ENCODE data around the gene NR2C2AP.
A peak's percentile ranks its signal among the peaks of the same experiment; 100 is the strongest.

NR2C2AP gene

DNA sequence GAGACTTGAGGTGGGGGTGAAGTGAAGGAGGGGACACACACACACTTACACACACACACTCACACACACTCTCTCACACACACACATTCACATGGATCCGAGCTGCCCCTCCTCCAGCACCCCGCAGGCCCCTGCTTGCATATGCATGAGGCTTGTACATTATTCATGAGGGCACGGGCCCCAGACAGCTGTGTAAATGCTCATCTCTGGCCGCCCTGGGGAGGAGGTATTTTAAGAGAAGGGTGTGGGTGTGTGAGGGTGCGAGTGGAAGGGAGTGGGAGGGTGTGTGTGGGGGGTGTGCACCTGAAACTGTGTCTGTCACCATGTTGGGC lies 10.9 kb upstream of the NR2C2AP start:
- DNase-seq: no peak

- DNase-seq: no peak
Observed at GRCh38 chr19:19213426-19214158, 10.4 kb upstream of the NR2C2AP start.

GRCh38 chr19:19212916-19213315 lies 9.7 kb upstream of the NR2C2AP start:
- no peak for DNase-seq

GRCh38 chr19:19211499-19212420 lies 8.5 kb upstream of the NR2C2AP start, which contains the start of gene NCAN:
Gene NCAN, plus strand, starts transcription at chr19:19211958. Its CDS starts 4,996 bp downstream, at chr19:19216954.
- DNase-seq: no peak

DNA sequence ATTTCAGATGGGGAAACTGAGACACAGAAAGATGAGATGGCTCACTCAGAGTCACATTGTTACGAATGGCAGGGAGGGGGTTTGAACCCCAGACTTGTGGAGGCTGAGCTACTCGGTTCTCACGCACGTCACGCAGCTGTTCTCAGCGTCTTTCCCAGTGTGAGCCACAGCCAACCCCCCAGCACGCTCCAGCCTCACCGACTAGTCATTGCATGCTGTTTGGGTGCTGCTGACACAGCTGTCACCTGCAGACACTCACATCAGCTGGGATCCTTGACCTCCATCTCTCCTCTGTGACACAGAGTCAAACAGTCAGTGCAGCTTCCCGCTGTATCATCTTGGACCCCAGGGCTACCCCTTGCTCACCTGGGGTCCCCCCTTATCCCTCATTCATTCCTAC lies 6.2 kb upstream of the NR2C2AP start:
- DNase-seq: no peak

DNA sequence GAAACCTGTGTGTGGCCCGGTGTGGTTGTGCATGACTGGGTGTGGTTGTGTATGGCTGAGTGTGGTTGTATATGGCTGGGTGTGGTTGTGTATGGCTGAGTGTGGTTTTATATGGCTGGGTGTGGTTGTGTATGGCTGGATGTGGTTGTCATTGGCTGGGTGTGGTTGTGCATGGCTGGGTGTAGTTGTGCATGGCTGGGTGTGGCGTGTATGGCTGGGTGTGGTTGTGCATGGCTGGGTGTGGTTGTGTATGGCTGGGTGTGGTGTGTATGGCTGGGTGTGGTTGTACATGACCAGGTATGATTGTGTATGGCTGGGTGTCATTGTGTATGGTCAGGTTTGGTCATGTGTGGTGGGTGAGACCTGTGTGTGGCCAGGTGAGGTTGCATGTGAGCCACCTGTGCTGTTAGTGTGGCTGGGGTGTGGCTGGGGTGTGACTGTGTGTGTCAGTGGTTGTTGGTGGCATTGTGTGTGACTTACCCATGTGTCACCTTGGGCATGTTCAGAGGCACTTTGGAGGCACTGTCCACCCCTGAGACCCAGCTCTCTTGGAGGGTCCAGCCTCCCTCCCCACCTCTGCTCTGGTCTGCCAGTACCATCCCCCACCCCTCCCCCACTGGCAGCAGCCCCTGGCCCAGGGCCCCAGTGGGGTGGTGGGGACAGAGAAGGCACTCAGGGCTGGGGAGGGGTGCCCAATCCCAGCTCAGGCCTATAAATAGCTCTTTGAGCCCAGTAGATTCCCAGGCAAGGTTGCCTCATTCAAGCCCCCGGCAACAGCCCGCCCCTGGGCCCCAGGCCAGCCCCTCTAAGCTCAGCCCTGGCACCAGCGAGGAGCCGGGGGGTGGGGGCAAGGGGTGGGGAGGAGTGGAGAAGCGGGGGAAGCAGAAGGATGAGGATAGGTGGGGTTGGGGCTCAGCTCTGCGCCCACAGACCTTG lies 4.7 kb upstream of the NR2C2AP start:
- no peak for DNase-seq

GRCh38 chr19:19206938-19207337 lies 3.7 kb upstream of the NR2C2AP start:
- no peak for DNase-seq

DNA sequence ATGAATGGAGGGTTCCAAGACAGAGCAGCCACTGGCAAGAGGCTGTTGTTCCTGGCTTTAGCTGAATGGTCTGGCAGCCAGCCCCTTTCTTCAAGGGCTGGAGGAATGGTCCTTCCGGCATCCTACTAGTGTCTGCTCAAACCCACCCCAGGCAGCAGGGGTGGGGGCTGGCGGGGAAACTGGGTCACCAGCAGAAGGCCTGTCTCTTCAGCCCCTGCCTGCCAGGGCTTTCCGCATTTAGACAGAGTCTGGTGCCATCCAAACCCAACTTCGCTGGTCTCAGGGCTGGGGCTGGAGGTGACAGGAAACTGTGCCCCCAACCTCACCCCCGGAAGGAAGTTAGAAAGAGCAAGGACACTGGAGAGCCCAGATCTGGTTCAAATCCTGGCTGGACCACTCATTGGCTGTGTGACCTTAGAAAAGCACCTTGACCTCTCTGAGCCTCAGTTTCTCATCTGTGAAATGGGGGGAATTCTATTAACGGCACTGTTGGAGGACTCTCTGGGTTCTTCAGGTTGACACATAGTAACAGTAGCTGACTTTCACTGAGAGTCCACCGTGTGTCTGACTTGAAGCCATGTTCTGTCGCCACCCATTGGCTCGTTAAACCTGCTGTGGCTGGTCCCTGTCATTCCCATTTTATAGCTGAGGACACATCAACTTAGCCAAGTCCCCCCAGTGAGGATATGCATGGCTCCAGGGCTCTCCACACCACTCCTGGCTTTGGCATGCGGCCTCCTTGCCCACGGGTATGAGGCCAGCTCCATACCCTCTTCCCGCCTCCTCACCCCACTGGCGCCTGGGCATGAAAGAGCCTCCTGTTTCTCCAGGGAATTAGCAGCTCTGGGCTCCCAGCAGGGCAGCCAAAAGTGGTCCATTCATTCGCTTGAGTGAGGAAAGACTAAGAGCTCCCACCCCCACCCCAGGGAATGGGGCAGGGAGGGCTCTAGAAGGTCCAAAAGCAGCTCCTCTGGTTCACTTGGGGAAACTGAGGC lies 2.5 kb upstream of the NR2C2AP start:
- no peak for DNase-seq

GRCh38 chr19:19204181-19204580 lies 967 bp upstream of the NR2C2AP start:
- DNase-seq: no peak

GRCh38 chr19:19202707-19203011 lies 555 bp downstream of the NR2C2AP start:
- DNase-seq: no peak

DNA sequence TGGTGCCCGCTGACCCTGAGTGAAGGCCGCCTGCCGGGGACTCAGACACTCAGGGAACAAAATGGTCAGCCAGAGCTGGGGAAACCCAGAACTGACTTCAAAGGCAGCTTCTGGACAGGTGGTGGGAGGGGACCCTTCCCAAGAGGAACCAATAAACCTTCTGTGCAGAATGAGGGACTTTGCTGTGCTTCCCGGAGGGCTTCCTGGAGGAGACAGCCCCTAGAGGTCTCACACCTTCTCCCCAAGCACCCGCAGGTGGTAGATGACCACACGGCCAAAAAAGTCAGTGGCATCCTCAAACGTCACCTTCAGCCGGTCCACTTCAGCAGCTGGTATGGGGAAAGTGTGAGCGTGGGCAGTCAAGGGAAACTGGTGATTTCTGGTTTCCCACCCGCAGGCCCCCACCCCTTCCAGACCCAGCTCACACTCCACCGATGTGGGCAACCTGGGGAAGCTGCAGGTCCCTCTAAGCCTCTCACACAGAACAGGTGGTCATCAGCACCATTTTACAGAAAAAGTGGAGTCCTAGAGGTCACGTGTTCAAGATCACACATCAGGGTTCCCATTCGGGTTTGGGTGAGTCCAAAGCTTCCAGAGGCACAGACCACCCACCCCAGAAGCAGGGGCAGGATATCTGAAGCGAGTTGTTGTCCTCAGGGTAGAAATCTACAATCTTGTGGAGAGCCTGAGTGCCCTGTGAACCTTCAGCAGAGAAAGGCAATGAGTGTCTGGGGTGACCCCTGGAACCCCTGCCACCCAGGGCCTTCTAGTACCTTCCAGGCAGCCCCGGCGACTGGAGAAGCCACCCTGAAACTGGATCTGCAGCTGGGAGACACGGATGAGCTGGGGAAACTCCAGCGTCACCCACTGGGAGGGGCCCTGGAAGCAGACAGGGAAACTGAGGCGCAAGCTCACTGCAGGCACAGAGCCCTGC lies 1.2 kb downstream of the NR2C2AP start:
- no peak for DNase-seq

- DNase-seq: no peak
Observed at GRCh38 chr19:19193926-19194325, 9.3 kb downstream of the NR2C2AP start.

DNA sequence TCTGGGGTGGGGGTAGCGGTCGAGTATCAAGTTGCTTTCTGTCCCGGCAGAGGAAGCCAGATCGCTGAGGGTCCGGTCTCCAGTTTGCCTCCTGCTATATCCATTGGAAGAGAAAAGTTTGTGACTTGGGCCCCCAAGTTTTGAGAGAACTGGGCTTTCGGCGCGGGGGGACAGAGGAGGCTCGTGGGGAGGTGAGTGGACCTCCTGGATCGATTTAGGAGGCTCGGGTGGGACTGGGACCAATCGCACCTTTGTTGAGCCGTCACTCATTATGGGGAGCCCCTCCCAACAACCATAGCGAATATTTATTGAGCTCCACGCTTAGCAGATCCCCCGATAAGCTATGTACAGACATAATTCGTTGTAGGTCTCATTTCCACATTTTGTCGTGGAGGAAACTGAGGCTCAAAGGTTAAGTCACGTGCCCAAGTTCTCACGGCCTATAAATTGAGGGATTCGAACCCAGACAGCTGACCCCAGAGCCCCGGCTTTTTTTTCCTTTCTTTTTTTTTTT lies 10.2 kb downstream of the NR2C2AP start:
- no peak for DNase-seq

DNA sequence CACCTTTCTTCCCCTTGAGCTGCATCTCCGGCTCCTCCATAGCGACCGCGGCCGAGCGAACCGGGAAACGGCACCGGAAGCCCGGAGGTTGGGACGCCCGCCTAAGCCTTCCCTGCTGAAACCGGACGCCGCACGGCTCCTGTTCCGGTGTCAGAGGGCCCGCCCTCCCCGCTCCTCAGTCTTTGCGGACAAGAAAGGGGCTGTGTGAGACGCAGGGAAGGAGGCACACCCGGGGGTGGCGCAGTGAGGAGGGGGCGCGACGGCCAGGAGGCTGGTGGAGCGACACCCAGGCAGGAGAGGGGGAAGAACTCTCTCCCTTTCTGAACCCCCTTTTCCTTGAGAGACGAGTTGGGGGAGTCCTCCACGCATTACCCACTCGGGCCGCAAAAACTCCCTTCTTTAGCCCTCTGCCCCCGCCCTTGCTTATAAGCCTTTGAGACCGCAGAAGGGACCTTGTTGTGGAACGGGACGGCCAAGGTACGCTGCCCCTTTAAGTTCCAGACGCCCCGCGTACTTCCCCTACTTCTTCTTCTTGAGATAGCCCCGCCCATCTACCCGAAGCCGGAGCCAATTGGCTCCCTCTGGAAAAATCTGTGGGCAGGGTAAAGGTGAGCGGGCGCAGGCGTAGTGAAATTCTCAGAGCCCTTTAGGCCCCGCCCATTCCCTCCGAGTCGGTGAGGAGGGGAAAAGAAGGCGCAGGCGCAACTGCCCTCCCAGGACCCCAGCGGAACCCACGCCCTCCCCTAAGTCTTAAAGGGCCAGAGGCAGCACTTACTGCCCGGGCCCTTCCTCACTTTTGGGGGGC lies 10.9 kb downstream of the NR2C2AP start, which contains the start of the genes BORCS8 and RFXANK:
TSS of gene BORCS8 (minus strand) at position 75 of the 805 bp plus-strand sequence. CDS start at position 40, 35 bp downstream.
TSS of gene RFXANK (plus strand) at position 181 of the 805 bp plus-strand sequence. CDS start 1,689 bp downstream, outside the sequence.
- DNase-seq: peak; percentile 98

GRCh38 chr19:19191768-19192077 lies 11.5 kb downstream of the NR2C2AP start:
- DNase-seq: no peak

GRCh38 chr19:19186742-19187141 lies 16.5 kb downstream of the NR2C2AP start:
- DNase-seq: no peak

DNA sequence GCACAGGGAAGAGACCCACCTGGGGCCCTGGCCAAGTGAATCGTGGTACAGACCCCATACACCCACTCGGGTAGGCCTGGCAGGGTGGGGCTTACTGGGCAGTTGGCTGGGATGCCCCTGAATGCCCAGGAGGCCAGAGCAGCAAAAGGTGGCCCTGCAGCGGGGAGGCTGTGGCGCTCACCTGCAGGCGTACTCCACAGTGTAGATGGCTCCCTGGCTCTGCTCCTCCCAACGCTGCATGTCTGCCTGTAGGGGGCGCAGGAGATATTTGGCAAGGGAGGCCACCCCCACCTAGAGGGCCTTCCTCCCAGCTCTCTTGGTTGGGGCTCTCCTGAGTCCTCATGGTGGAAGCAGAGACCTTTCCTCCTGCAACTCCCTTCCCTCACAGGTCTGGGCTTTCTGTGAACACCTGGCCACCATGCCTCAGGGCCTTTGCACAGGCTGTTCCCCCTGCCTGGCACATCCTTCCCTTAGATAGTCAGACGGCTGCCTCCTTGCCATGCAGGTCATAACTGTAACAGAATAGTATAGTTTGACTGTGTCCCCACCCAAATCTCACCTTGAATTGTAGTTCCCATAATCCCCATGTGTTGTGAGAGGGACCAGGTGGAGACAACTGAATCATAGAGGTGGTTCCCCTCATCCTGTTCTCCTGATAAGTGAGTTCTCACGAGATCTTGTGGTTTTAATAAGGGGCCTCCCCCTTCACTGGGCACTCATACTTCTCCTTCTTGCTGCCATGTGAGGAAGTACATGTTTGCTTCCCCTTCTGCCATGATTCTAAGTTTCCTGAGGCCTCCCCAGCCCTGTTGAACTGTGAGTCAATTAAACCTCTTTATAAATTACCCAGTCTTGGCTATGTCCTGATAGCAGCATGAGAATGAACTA lies 17.1 kb downstream of the NR2C2AP start:
- DNase-seq: peak; percentile 38

GRCh38 chr19:19181488-19181998 lies 21.7 kb downstream of the NR2C2AP start:
- DNase-seq: no peak
